OCI-LY1 (cell line): Measurements from ENCODE around the gene ITPRIPL2.

Experiments
- H2AFZ ChIP-seq: fragments of 200-600 bp; sonication (generic), shearing (Covaris generic); 2 replicates; pipeline ENCODE4 v1.6.0; 2014; ENCODE audit warnings: antibody characterized with exemption, mild to moderate bottlenecking, low read length
- H3F3A ChIP-seq: fragments of 200-600 bp; sonication (generic), shearing (Covaris generic); 2 replicates; pipeline ENCODE4 v1.6.0; 2014; ENCODE audit warnings: mild to moderate bottlenecking, antibody characterized with exemption, low read length, moderate library complexity; ENCODE audit not compliant: insufficient read depth
- H3K27ac ChIP-seq: fragments of 200-600 bp; sonication (generic); 2 replicates; pipeline ENCODE4 v1.5.1; 2014; ENCODE audit warnings: low read length, mixed run types, mild to moderate bottlenecking, low read depth; ENCODE audit not compliant: poor library complexity, severe bottlenecking
- H3K27me3 ChIP-seq: fragments of 200-600 bp; sonication (generic); 2 replicates; pipeline ENCODE4 v1.6.0; 2014; ENCODE audit warnings: antibody characterized with exemption, mild to moderate bottlenecking, low read length, moderate library complexity; ENCODE audit not compliant: insufficient read depth
- H3K36me3 ChIP-seq: fragments of 200-600 bp; sonication (generic); 2 replicates; pipeline ENCODE4 v1.6.1; 2014; ENCODE audit warnings: mild to moderate bottlenecking, antibody characterized with exemption, low read length, moderate library complexity, mixed read lengths; ENCODE audit not compliant: insufficient read depth
- H3K4me1 ChIP-seq: fragments of 200-600 bp; sonication (generic); 2 replicates; pipeline ENCODE4 v1.5.1; 2014; ENCODE audit warnings: mild to moderate bottlenecking, low read length, moderate library complexity; ENCODE audit not compliant: insufficient read depth, severe bottlenecking
- H3K4me2 ChIP-seq: fragments of 200-600 bp; sonication (generic), shearing (Covaris generic); 2 replicates; pipeline ENCODE4 v1.6.1; 2014; ENCODE audit warnings: low read length
- H3K4me3 ChIP-seq: fragments of 200-600 bp; sonication (generic); 2 replicates; pipeline ENCODE4 v1.5.1; 2014; ENCODE audit warnings: low read length, low read depth, mild to moderate bottlenecking, mixed read lengths; ENCODE audit not compliant: poor library complexity, severe bottlenecking
- H3K79me2 ChIP-seq: fragments of 200-600 bp; shearing (Covaris generic); 2 replicates; pipeline ENCODE4 v1.6.1; 2016; ENCODE audit warnings: mixed run types, low read length, mixed read lengths; ENCODE audit not compliant: insufficient read depth
- H3K9ac ChIP-seq: fragments of 200-600 bp; sonication (generic), shearing (Covaris generic); 2 replicates; pipeline ENCODE4 v1.6.1; 2014; ENCODE audit warnings: mild to moderate bottlenecking, low read length, mixed read lengths
- H3K9me2 ChIP-seq: fragments of 200-600 bp; sonication (generic), shearing (Covaris generic); 2 replicates; pipeline ENCODE4 v1.6.1; 2014; ENCODE audit warnings: low read depth, mild to moderate bottlenecking, low read length, mixed read lengths
- H3K9me3 ChIP-seq: fragments of 200-600 bp; shearing (Covaris generic); 2 replicates; pipeline ENCODE4 v1.6.1; 2014; ENCODE audit warnings: low read length, mixed read lengths
- H4K20me1 ChIP-seq: fragments of 200-600 bp; sonication (generic), shearing (Covaris generic); 2 replicates; pipeline ENCODE4 v1.6.0; 2016; ENCODE audit warnings: mild to moderate bottlenecking, low read length; ENCODE audit not compliant: insufficient read depth
- CTCF ChIP-seq: fragments of 200-600 bp; sonication (generic), shearing (Covaris generic); IDR thresholded peaks from 2 replicates; pipeline ENCODE4 v1.5.1; 2017; ENCODE audit warnings: mild to moderate bottlenecking, antibody characterized with exemption, low read length, moderate library complexity, mixed read lengths
- EZH2 ChIP-seq: fragments of 200-600 bp; sonication (generic), shearing (Covaris generic); IDR thresholded peaks from 2 replicates; pipeline ENCODE4 v1.8.0; 2017; ENCODE audit warnings: borderline replicate concordance, mixed run types, mild to moderate bottlenecking, antibody characterized with exemption, low read length, moderate library complexity, mixed read lengths

Gene ITPRIPL2

DNA sequence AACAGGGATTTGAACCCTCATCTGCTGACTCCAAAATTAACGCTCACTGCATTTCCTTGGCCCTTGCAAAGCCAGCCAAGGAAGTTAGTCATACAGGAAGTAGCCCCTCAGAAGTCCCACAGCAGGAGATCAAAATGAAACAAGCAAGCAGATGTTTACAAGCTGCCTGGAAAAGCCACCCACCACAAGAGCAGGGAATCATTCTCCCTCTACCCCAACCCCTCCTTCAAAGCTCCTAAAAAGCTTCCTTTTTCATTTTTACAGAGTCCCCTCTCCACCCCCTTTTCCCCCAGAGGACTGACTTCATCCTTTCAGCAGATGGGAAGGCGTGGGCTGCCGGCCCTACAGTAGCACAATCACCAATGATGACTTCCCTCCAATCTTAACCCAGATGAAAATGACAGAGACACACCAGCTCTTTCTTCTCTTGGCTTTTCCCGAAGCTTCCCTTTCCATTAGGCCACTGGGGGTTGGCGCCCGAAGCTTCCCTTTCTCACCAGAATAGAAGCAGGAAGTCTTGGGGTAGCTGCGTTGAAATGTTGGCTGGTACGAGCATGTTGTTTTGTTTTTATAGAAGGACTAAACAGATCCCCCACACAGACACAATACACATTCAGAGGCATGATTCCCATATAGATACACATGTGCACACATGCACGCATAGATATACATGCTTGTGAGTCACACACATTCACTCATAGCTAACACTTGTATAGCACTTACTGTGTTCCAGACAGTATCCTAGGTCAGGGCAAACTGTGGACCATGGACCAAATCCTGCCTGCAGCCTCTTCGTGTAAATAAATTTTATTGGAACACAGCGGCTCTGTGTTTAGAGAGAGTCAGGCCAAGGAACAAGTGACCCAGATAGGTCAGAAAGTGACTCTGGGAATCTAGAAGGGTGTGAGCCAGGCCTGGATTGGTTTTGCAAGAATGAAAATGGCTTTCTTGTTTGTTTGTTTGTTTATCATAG is 17.4 kb downstream of the ITPRIPL2 start:
- H3K79me2 ChIP-seq, result no peaks in the 10 kb centered on the region
- no peak for TF ChIP-seq EZH2
- no peak for TF ChIP-seq CTCF
- H3K36me3 ChIP-seq, result no peaks in the 10 kb centered on the region
- no peaks in the 10 kb centered on the region for H3K9me2 ChIP-seq
- no peak overlapping the region for H3K4me3 ChIP-seq
- H2AFZ ChIP-seq, result no peak overlapping the region
- H3F3A ChIP-seq, result no peaks in the 10 kb centered on the region
- H3K27me3 ChIP-seq, result no peaks in the 10 kb centered on the region
- H3K27ac ChIP-seq, result no peak overlapping the region
- H3K9ac ChIP-seq, result no peak overlapping the region
- H3K4me2 ChIP-seq, result no peak overlapping the region
- no peaks in the 10 kb centered on the region for H4K20me1 ChIP-seq
- H3K9me3 ChIP-seq, result no peaks in the 10 kb centered on the region; the same call in 1 of the 2 replicates
- H3K4me1 ChIP-seq, result no peaks in the 10 kb centered on the region

- Histone ChIP-seq H3K4me2 (no peak overlapping the region), H3K4me3 (no peak overlapping the region), H3K79me2 (no peaks in the 10 kb centered on the region), H3F3A (no peaks in the 10 kb centered on the region), H3K27ac (no peak overlapping the region), H3K9me3 (no peaks in the 10 kb centered on the region), H3K27me3 (no peaks in the 10 kb centered on the region), H3K36me3 (no peaks in the 10 kb centered on the region), H3K4me1 (no peaks in the 10 kb centered on the region), H4K20me1 (no peaks in the 10 kb centered on the region), H3K9me2 (no peaks in the 10 kb centered on the region), H3K9ac (no peak overlapping the region), H2AFZ (no peak overlapping the region)
- TF ChIP-seq CTCF, result no peak
- no peak for TF ChIP-seq EZH2
Measured at GRCh38 chr16:19131825-19132218, 18.1 kb downstream of the ITPRIPL2 start.

GRCh38 chr16:19132255-19132654 is 18.5 kb downstream of the ITPRIPL2 start:
- no peaks in the 10 kb centered on the region for H3K79me2 ChIP-seq
- H3K27ac ChIP-seq, result no peak overlapping the region
- no peak overlapping the region for H3K4me2 ChIP-seq
- no peak overlapping the region for H3K4me3 ChIP-seq
- H3F3A ChIP-seq, result no peaks in the 10 kb centered on the region
- H3K27me3 ChIP-seq, result no peaks in the 10 kb centered on the region
- no peaks in the 10 kb centered on the region for H3K36me3 ChIP-seq
- H4K20me1 ChIP-seq, result no peaks in the 10 kb centered on the region
- H2AFZ ChIP-seq, result no peak overlapping the region
- no peaks in the 10 kb centered on the region for H3K4me1 ChIP-seq
- H3K9ac ChIP-seq, result no peak overlapping the region
- TF ChIP-seq EZH2, result no peak
- TF ChIP-seq CTCF, result no peak
- H3K9me2 ChIP-seq, result no peaks in the 10 kb centered on the region
- H3K9me3 ChIP-seq, result no peaks in the 10 kb centered on the region
